ENCODE results near the gene SGCE. TPM values are rescaled to one million over a fixed set of nuclear protein-coding genes. Genes with fewer than 3 reads are reported as not detected.

Gene SGCE
- total RNA-seq, 1 donor from 2014 or later, result 84.0 TPM

- DNase-seq (ENCODE audit: extremely low spot score in 2 of 2), result no peak
- no peaks in the 10 kb centered on the region for H3K9me3 ChIP-seq
- TF ChIP-seq CTCF (IDR thresholded peaks at IDR 0.05) (no peak), POLR2A (IDR thresholded peaks at IDR 0.05) (no peak), POLR2AphosphoS5 (IDR thresholded peaks at IDR 0.05; ENCODE audit: insufficient read depth in 1 of 2, low read depth in 1 of 2) (no peak)
- H3K4me3 ChIP-seq, result no peak overlapping the region
- no peaks in the 10 kb centered on the region for H3K36me3 ChIP-seq
- intact Hi-C loops (cut with DNase I), result no loop called here
- no peaks in the 10 kb centered on the region for H3K27me3 ChIP-seq
- H3K27ac ChIP-seq, result peak overlapping the region; percentile 57
- peaks cover 11% of the 10 kb centered on the region for H3K4me1 ChIP-seq
Observed at GRCh38 chr7:94621120-94621519, 34.8 kb downstream of the SGCE start.

GRCh38 chr7:94620703-94621118 lies 35.2 kb downstream of the SGCE start:
- H3K4me3 ChIP-seq, result no peak overlapping the region
- no peak for DNase-seq (ENCODE audit: extremely low spot score in 2 of 2)
- no peaks in the 10 kb centered on the region for H3K27me3 ChIP-seq
- no peaks in the 10 kb centered on the region for H3K36me3 ChIP-seq
- no peaks in the 10 kb centered on the region for H3K9me3 ChIP-seq
- H3K27ac ChIP-seq, result peak overlapping the region; percentile 57
- TF ChIP-seq POLR2A (IDR thresholded peaks at IDR 0.05) (no peak), CTCF (IDR thresholded peaks at IDR 0.05) (no peak), POLR2AphosphoS5 (IDR thresholded peaks at IDR 0.05; ENCODE audit: insufficient read depth in 1 of 2, low read depth in 1 of 2) (peak in 1 of 2 donors; percentile 62)
- H3K4me1 ChIP-seq, result peaks cover 11% of the 10 kb centered on the region
- intact Hi-C loops (cut with DNase I), result no loop called here

- TF ChIP-seq POLR2A (IDR thresholded peaks at IDR 0.05) (no peak), POLR2AphosphoS5 (IDR thresholded peaks at IDR 0.05; ENCODE audit: insufficient read depth in 1 of 2, low read depth in 1 of 2) (no peak), CTCF (IDR thresholded peaks at IDR 0.05) (no peak)
- Histone ChIP-seq H3K36me3 (no peaks in the 10 kb centered on the region), H3K27ac (no peak overlapping the region), H3K4me1 (peaks cover 11% of the 10 kb centered on the region), H3K9me3 (no peaks in the 10 kb centered on the region), H3K4me3 (no peak overlapping the region), H3K27me3 (no peaks in the 10 kb centered on the region)
- no peak for DNase-seq (ENCODE audit: extremely low spot score in 2 of 2)
- intact Hi-C loops (cut with DNase I), result no loop called here
Observed at GRCh38 chr7:94618126-94618525, 37.8 kb downstream of the SGCE start.

- TF ChIP-seq CTCF (IDR thresholded peaks at IDR 0.05) (no peak), POLR2AphosphoS5 (IDR thresholded peaks at IDR 0.05; ENCODE audit: insufficient read depth in 1 of 2, low read depth in 1 of 2) (no peak), POLR2A (IDR thresholded peaks at IDR 0.05) (no peak)
- intact Hi-C loops (cut with DNase I), result no loop called here
- H3K36me3 ChIP-seq, result no peaks in the 10 kb centered on the region
Observed at GRCh38 chr7:94616855-94617254, 39.1 kb downstream of the SGCE start.

GRCh38 chr7:94615666-94616065 lies 40.3 kb downstream of the SGCE start:
- Histone ChIP-seq H3K4me1 (peaks cover 3% of the 10 kb centered on the region), H3K27ac (no peak overlapping the region), H3K27me3 (no peaks in the 10 kb centered on the region), H3K4me3 (no peak overlapping the region), H3K9me3 (no peaks in the 10 kb centered on the region), H3K36me3 (no peaks in the 10 kb centered on the region)
- TF ChIP-seq POLR2A (IDR thresholded peaks at IDR 0.05) (no peak), POLR2AphosphoS5 (IDR thresholded peaks at IDR 0.05; ENCODE audit: insufficient read depth in 1 of 2, low read depth in 1 of 2) (no peak), CTCF (IDR thresholded peaks at IDR 0.05) (no peak)
- intact Hi-C loops (cut with DNase I), result no loop called here
- no peak for DNase-seq (ENCODE audit: extremely low spot score in 2 of 2)

More at GRCh38 chr7:94616855-94617254, 39.1 kb downstream of the SGCE start:
- Histone ChIP-seq H3K4me1 (peaks cover 11% of the 10 kb centered on the region), H3K9me3 (no peaks in the 10 kb centered on the region), H3K27me3 (no peaks in the 10 kb centered on the region), H3K4me3 (no peak overlapping the region), H3K27ac (no peak overlapping the region)
- DNase-seq (ENCODE audit: extremely low spot score in 2 of 2), result no peak

Data from vagina (tissue), 2 donors.